Tibial nerve (tissue), 4 donors: ENCODE results near the gene NAA25.
"Not testable (repeated sequence)": the region's sequence is repeated elsewhere in the genome, so short reads cannot be mapped to it uniquely, and the experiment has no call there.

ENCODE experiments used
- EP300 ChIP-seq, 2 donors: sonication (generic); formaldehyde crosslinking; IDR thresholded peaks; one replicate each; pipeline ENCODE4 v1.6.1; 2017; ENCODE audit warnings: antibody characterized with exemption in 2 of 2, mild to moderate bottlenecking in 1 of 2
- POLR2A ChIP-seq, 2 donors: fragments of 450-650 bp; IDR thresholded peaks; one replicate each; pipeline ENCODE4 v1.6.1; 2017; ENCODE audit warnings: antibody characterized with exemption in 2 of 2, mild to moderate bottlenecking in 2 of 2, moderate library complexity in 2 of 2
- TF ChIP-seq, protein P1 (sequence below), 5 experiments: fragments of 200-600 bp in 3 of 5; fragments of 450-650 bp in 2 of 5; sonication (generic) in 3 of 5; IDR thresholded peaks; one replicate each; pipeline ENCODE4 v1.5.1; 2016 to 2019; ENCODE audit warnings: antibody characterized with exemption in 5 of 5, mild to moderate bottlenecking in 3 of 5, moderate library complexity in 2 of 5

DNA sequence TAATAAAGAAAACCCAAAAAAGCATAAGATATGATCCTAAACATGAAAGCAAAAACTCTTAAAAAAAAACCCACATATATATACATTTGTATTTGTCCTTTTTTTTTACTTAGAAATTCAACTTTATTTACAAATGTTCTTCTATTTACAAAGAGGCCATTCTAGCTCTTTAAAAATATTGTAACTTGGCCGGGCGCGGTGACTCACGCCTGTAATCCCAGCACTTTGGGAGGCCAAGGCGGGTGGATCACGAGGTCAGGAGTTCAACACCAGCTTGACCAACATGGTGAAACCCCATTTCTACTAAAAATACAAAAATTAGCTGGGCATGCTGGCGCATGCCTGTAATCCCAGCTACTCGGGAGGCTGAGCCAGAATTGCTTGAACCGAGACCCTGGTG, 109.5 kb downstream of the NAA25 start:
- TF ChIP-seq, protein P1, sequence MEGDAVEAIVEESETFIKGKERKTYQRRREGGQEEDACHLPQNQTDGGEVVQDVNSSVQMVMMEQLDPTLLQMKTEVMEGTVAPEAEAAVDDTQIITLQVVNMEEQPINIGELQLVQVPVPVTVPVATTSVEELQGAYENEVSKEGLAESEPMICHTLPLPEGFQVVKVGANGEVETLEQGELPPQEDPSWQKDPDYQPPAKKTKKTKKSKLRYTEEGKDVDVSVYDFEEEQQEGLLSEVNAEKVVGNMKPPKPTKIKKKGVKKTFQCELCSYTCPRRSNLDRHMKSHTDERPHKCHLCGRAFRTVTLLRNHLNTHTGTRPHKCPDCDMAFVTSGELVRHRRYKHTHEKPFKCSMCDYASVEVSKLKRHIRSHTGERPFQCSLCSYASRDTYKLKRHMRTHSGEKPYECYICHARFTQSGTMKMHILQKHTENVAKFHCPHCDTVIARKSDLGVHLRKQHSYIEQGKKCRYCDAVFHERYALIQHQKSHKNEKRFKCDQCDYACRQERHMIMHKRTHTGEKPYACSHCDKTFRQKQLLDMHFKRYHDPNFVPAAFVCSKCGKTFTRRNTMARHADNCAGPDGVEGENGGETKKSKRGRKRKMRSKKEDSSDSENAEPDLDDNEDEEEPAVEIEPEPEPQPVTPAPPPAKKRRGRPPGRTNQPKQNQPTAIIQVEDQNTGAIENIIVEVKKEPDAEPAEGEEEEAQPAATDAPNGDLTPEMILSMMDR (IDR thresholded peaks at IDR 0.05), result not testable (repeated sequence)
- not testable (repeated sequence) for TF ChIP-seq POLR2A, EP300 (IDR thresholded peaks at IDR 0.05)
